Neural crest cell (in vitro differentiated cells): ENCODE results near the gene OSBP2. TPM values are rescaled to one million over a fixed set of nuclear protein-coding genes. Genes with fewer than 3 reads are reported as not detected.

Experiments
- DNase-seq: peaks from one replicate; pipeline ENCODE4 v3.0.0; 2021; ENCODE audit warnings: low read depth, mixed read lengths, low spot score
- H3K27ac Mint-ChIP-seq: one replicate; pipeline ENCODE4 v1.8.0; 2021; ENCODE audit warnings: mild to moderate bottlenecking, mixed read lengths; ENCODE audit not compliant: unreplicated experiment
- H3K27me3 Mint-ChIP-seq: 2 replicates; pipeline ENCODE4 v1.8.0; 2021; ENCODE audit warnings: low read depth, mild to moderate bottlenecking, mixed read lengths
- H3K36me3 Mint-ChIP-seq: 2 replicates; pipeline ENCODE4 v1.8.0; 2021; ENCODE audit warnings: low read depth, mild to moderate bottlenecking, mixed read lengths
- H3K4me1 Mint-ChIP-seq: 2 replicates; pipeline ENCODE4 v1.8.0; 2021; ENCODE audit warnings: mixed read lengths
- H3K4me3 Mint-ChIP-seq: one replicate; pipeline ENCODE4 v1.8.0; 2021; ENCODE audit warnings: mild to moderate bottlenecking, mixed read lengths
- H3K9me3 Mint-ChIP-seq: 2 replicates; pipeline ENCODE4 v1.8.0; 2021; ENCODE audit warnings: mixed read lengths
- total RNA-seq: library from RNA; stranded (reverse); gene quantifications from 2 replicates; pipeline ENCODE4 v1.2.1, GENCODE V29; 2021
- TF ChIP-seq, protein P1 (sequence below): fragments of 200-600 bp; sonication (generic); conservative IDR thresholded peaks from 2 replicates; pipeline ENCODE4 v1.5.0; 2021; ENCODE audit warnings: antibody characterized with exemption, mild to moderate bottlenecking

OSBP2 gene
- total RNA-seq, 1 donor from 2014 or later, result 2.8 TPM

DNA sequence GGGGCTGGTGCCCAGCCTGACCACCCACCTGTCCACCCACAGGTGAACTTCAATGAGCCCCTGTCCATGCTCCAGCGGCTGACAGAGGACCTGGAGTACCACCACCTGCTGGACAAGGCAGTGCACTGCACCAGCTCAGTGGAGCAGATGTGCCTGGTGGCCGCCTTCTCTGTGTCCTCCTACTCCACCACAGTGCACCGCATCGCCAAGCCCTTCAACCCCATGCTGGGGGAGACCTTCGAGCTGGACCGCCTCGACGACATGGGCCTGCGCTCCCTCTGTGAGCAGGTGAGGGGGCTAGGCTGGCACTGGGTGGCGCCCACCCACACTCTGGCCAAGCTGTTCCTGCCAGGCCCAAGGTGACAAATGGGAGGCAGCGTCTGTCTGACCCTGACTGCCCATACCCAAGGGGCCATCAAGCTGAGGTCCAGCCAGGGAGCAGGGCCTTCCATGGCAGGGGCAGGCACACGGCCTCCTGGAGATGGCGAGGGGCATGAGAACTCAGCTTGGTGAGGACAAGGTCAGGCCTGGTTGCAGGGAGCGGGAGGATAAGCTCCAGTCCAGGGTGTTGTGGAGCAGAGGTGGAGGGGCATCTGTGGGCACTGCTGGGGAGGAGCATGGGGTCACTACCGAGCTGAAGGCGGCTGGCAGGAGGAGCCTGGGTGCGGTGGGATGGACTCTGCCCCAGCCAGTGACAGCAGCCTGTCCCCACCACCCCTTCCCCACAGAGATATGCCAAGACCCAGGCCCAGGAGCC is 196.2 kb downstream of the OSBP2 start:
- H3K9me3 Mint-ChIP-seq, result no peaks in the 10 kb centered on the region
- TF ChIP-seq, protein P1, sequence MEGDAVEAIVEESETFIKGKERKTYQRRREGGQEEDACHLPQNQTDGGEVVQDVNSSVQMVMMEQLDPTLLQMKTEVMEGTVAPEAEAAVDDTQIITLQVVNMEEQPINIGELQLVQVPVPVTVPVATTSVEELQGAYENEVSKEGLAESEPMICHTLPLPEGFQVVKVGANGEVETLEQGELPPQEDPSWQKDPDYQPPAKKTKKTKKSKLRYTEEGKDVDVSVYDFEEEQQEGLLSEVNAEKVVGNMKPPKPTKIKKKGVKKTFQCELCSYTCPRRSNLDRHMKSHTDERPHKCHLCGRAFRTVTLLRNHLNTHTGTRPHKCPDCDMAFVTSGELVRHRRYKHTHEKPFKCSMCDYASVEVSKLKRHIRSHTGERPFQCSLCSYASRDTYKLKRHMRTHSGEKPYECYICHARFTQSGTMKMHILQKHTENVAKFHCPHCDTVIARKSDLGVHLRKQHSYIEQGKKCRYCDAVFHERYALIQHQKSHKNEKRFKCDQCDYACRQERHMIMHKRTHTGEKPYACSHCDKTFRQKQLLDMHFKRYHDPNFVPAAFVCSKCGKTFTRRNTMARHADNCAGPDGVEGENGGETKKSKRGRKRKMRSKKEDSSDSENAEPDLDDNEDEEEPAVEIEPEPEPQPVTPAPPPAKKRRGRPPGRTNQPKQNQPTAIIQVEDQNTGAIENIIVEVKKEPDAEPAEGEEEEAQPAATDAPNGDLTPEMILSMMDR, result peak; percentile 74
- no peaks in the 10 kb centered on the region for H3K36me3 Mint-ChIP-seq
- no peak overlapping the region for H3K4me3 Mint-ChIP-seq
- no peaks in the 10 kb centered on the region for H3K4me1 Mint-ChIP-seq
- H3K27ac Mint-ChIP-seq, result no peak overlapping the region
- DNase-seq, result peak; percentile 36
- no peaks in the 10 kb centered on the region for H3K27me3 Mint-ChIP-seq

DNA sequence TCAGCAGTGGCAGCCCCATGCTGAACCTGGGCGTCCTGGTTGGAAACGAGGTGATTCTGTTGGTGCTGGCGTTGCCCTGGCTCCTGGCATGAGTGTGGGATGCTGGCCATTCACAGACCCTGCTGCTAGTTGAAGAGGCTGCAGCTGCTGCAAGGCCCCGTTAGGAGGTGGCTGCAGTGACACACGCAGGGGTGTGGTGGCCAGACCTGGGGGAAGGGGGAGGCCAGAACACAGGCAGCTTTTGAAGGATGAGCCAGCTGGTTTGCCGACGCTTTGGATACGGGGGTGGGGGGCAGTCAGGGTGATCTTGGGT is 196.7 kb downstream of the OSBP2 start:
- Mint-ChIP-seq H3K4me1 (no peaks in the 10 kb centered on the region), H3K36me3 (no peaks in the 10 kb centered on the region), H3K27me3 (no peaks in the 10 kb centered on the region), H3K9me3 (no peaks in the 10 kb centered on the region), H3K4me3 (no peak overlapping the region), H3K27ac (no peak overlapping the region)
- no peak for DNase-seq
- TF ChIP-seq, protein P1, result no peak

DNA sequence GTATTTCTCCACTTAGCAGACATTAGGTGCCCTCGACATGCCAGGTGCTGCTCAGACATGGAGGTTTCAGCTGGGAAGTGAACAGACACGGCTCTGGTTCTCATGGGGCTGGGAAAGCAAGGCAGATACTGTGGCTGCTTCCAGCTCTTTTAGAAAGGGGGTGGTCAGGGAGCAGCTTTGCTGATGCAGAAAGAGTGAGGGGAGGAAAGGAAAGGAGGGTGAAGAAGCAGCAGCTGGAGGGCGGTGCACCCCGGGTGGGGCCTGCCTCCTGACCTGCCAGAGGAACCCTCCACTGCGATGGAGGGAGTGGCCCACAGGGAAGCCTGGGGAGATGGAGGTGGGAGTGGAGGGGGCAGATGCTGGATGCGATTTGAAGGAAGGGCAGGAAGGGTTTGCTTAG is 197.1 kb downstream of the OSBP2 start:
- H3K36me3 Mint-ChIP-seq, result no peaks in the 10 kb centered on the region
- TF ChIP-seq, protein P1, result no peak
- H3K27me3 Mint-ChIP-seq, result no peaks in the 10 kb centered on the region
- no peak for DNase-seq
- H3K27ac Mint-ChIP-seq, result no peak overlapping the region
- no peaks in the 10 kb centered on the region for H3K4me1 Mint-ChIP-seq
- H3K9me3 Mint-ChIP-seq, result no peaks in the 10 kb centered on the region
- H3K4me3 Mint-ChIP-seq, result no peak overlapping the region

DNA sequence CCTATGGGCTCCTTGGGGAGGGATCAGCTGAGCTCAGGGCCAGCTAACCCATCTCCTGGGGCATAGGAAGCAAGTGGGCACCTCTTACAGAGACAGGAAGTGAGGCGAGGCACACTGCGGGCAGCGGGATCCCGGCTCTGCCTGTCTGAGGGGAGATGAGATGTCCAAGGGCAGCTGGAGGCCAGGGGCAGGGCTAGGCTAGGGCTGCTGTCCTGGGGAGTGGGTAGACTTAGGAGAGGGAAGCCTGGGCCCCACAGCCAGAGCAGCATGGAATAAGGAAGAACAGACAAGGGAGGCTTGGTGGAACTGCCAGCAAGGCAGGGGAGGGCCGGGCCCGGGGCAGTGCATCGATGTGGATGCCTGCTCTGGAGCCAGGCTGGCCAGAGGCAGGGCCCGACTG is 197.6 kb downstream of the OSBP2 start:
- H3K27ac Mint-ChIP-seq, result no peak overlapping the region
- H3K27me3 Mint-ChIP-seq, result no peaks in the 10 kb centered on the region

DNA sequence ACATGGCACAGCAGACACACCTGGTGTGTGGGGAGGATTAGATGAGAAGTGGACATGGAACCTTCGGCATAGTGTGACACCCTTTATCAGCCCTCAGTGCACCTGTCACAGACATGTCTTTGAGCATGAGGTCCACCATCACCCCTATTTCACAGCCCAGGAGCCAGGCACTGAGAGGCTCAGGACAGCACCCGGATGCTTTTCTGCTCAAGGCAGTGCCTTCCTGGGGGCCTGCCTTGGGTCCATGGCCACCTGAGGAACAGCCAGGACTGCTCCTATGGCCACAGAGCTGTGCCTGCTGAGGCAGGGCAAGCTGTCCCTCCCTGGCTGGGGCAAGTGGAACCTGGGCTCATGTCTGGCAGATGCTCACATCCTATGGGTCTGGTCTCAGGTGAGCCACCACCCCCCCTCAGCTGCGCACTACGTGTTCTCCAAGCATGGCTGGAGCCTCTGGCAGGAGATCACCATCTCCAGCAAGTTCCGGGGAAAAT is 198.1 kb downstream of the OSBP2 start:
- Mint-ChIP-seq H3K9me3 (no peaks in the 10 kb centered on the region), H3K27ac (no peak overlapping the region), H3K27me3 (no peaks in the 10 kb centered on the region), H3K36me3 (peaks cover 3% of the 10 kb centered on the region), H3K4me1 (no peaks in the 10 kb centered on the region), H3K4me3 (no peak overlapping the region)
- TF ChIP-seq, protein P1, result no peak
- DNase-seq, result no peak

More for the DNA sequence above, 197.6 kb downstream of the OSBP2 start:
- Mint-ChIP-seq H3K4me3 (no peak overlapping the region), H3K9me3 (no peaks in the 10 kb centered on the region), H3K4me1 (no peaks in the 10 kb centered on the region), H3K36me3 (peaks cover 2% of the 10 kb centered on the region)
- TF ChIP-seq, protein P1, result no peak
- DNase-seq, result no peak
